ENCODE results near the gene RBM24.

- TF ChIP-seq CTCF (IDR thresholded peaks at IDR 0.05; ENCODE audit: borderline replicate concordance, extremely low read depth, low read length, poor library complexity, severe bottlenecking) (no peak), EZH2 (IDR thresholded peaks at IDR 0.05; ENCODE audit: borderline replicate concordance, low read depth, low read length, severe bottlenecking) (no peak)
Measured at GRCh38 chr6:17300637-17301036, 19.5 kb downstream of the RBM24 start.
